ENCODE data around the gene C19orf38.

GRCh38 chr19:10800488-10800887 is 47.7 kb upstream of the C19orf38 start:
- TF ChIP-seq, protein P1, sequence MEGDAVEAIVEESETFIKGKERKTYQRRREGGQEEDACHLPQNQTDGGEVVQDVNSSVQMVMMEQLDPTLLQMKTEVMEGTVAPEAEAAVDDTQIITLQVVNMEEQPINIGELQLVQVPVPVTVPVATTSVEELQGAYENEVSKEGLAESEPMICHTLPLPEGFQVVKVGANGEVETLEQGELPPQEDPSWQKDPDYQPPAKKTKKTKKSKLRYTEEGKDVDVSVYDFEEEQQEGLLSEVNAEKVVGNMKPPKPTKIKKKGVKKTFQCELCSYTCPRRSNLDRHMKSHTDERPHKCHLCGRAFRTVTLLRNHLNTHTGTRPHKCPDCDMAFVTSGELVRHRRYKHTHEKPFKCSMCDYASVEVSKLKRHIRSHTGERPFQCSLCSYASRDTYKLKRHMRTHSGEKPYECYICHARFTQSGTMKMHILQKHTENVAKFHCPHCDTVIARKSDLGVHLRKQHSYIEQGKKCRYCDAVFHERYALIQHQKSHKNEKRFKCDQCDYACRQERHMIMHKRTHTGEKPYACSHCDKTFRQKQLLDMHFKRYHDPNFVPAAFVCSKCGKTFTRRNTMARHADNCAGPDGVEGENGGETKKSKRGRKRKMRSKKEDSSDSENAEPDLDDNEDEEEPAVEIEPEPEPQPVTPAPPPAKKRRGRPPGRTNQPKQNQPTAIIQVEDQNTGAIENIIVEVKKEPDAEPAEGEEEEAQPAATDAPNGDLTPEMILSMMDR (IDR thresholded peaks at IDR 0.05): no peak
- TF ChIP-seq EP300 (IDR thresholded peaks at IDR 0.05) (no peak), POLR2A (IDR thresholded peaks at IDR 0.05) (no peak)

All from tibial nerve (tissue), 4 donors.